ENCODE measurements around the gene KCNJ9.
"Not testable (repeated sequence)": the region's sequence is repeated elsewhere in the genome, so short reads cannot be mapped to it uniquely, and the experiment has no call there.

DNA sequence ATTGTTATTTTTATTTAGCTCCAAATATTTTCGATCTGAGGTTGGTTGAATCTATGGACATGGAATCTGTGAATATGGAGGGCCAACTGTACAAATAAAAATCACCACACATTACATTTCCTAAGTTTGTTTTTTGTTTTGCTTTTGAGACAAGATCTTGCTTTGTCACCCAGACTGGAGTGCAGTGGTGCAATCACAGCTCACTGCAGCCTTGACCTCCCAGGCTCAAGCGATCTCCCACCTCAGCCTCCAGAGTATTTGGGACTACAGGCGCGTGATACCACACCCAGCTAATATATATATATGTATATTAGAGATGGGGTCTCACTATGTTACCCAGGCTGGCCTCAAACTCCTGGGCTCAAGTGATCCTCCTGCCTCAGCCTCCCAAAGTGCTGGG, 45.0 kb downstream of the KCNJ9 start:
- TF ChIP-seq, protein P1, sequence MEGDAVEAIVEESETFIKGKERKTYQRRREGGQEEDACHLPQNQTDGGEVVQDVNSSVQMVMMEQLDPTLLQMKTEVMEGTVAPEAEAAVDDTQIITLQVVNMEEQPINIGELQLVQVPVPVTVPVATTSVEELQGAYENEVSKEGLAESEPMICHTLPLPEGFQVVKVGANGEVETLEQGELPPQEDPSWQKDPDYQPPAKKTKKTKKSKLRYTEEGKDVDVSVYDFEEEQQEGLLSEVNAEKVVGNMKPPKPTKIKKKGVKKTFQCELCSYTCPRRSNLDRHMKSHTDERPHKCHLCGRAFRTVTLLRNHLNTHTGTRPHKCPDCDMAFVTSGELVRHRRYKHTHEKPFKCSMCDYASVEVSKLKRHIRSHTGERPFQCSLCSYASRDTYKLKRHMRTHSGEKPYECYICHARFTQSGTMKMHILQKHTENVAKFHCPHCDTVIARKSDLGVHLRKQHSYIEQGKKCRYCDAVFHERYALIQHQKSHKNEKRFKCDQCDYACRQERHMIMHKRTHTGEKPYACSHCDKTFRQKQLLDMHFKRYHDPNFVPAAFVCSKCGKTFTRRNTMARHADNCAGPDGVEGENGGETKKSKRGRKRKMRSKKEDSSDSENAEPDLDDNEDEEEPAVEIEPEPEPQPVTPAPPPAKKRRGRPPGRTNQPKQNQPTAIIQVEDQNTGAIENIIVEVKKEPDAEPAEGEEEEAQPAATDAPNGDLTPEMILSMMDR (IDR thresholded peaks at IDR 0.05; ENCODE audit: low read depth, low read length, poor library complexity, severe bottlenecking) = not testable (repeated sequence)
- TF ChIP-seq EZH2phosphoT487 (IDR thresholded peaks at IDR 0.05; ENCODE audit: borderline replicate concordance, low read length) = not testable (repeated sequence)
